Measurements from ENCODE around the gene ST3GAL3.

DNA sequence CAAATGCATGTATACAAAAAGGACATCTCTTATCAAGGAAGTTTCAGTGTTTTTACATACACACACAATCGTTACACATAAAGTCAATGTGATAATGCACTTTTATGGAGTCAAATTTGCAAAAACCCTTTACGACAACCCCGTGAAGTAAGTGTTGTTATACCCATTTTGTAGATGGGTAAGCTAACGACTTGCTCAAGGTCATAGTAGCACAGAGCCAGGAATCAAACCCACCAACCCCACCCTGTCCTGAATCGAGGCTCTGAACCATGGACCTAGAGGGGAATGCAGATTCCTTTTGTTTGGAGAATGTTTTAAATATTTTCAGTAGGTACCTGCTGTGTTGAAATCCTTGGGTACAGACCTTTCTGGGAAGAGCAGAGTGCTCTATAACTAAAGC is 148.9 kb downstream of the ST3GAL3 start:
- TF ChIP-seq POLR2AphosphoS5 (IDR thresholded peaks at IDR 0.05) (no peak), CTCF (IDR thresholded peaks at IDR 0.05) (no peak), POLR2A (IDR thresholded peaks at IDR 0.05) (no peak)

Data from breast epithelium (tissue), 3 donors.